Measurements from ENCODE around the gene CAMSAP1. TPM values are rescaled to one million over a fixed set of nuclear protein-coding genes. Genes with fewer than 3 reads are reported as not detected.

CAMSAP1 gene
- polyA plus RNA-seq, 1 donor from 2014 or later, result 58.5 TPM

GRCh38 chr9:135778421-135778820 lies 128.9 kb downstream of the CAMSAP1 start:
- Histone ChIP-seq H3K9ac (ENCODE audit: low read length) (no peak overlapping the region), H3K4me2 (ENCODE audit: low read length) (no peak overlapping the region), H3K27ac (ENCODE audit: low read length) (no peak overlapping the region), H3K9me3 (ENCODE audit: low read length) (no peaks in the 10 kb centered on the region), H3K27me3 (ENCODE audit: insufficient read depth, low read depth, low read length) (no peaks in the 10 kb centered on the region), H3K4me3 (ENCODE audit: low read length) (no peak overlapping the region), H3K9me2 (ENCODE audit: insufficient read depth, low read length) (no peaks in the 10 kb centered on the region), H4K20me1 (ENCODE audit: insufficient read depth) (no peaks in the 10 kb centered on the region), H3K36me3 (ENCODE audit: insufficient read depth, low read length) (no peaks in the 10 kb centered on the region), H3F3A (ENCODE audit: insufficient read depth, low read length, poor library complexity, severe bottlenecking) (no peaks in the 10 kb centered on the region), H2AFZ (ENCODE audit: low read depth, low read length) (no peak overlapping the region), H3K79me2 (replicated peaks; ENCODE audit: insufficient read depth, low read length) (no peaks in the 10 kb centered on the region)
- TF ChIP-seq RAD21 (conservative IDR thresholded peaks at IDR 0.05) (no peak), POLR2AphosphoS5 (IDR thresholded peaks at IDR 0.05) (no peak), REST (IDR thresholded peaks at IDR 0.05; ENCODE audit: borderline replicate concordance) (no peak), SMC3 (conservative IDR thresholded peaks at IDR 0.05; ENCODE audit: poor library complexity) (no peak), EP300 (conservative IDR thresholded peaks at IDR 0.05; ENCODE audit: poor library complexity, severe bottlenecking) (no peak), TAF1 (IDR thresholded peaks at IDR 0.05; ENCODE audit: low read depth) (no peak), MXI1 (conservative IDR thresholded peaks at IDR 0.05; ENCODE audit: poor library complexity, severe bottlenecking) (no peak), EZH2 (IDR thresholded peaks at IDR 0.05; ENCODE audit: borderline replicate concordance, insufficient read depth, low read length, poor library complexity, severe bottlenecking) (no peak)
- TF ChIP-seq, protein P1, sequence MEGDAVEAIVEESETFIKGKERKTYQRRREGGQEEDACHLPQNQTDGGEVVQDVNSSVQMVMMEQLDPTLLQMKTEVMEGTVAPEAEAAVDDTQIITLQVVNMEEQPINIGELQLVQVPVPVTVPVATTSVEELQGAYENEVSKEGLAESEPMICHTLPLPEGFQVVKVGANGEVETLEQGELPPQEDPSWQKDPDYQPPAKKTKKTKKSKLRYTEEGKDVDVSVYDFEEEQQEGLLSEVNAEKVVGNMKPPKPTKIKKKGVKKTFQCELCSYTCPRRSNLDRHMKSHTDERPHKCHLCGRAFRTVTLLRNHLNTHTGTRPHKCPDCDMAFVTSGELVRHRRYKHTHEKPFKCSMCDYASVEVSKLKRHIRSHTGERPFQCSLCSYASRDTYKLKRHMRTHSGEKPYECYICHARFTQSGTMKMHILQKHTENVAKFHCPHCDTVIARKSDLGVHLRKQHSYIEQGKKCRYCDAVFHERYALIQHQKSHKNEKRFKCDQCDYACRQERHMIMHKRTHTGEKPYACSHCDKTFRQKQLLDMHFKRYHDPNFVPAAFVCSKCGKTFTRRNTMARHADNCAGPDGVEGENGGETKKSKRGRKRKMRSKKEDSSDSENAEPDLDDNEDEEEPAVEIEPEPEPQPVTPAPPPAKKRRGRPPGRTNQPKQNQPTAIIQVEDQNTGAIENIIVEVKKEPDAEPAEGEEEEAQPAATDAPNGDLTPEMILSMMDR (IDR thresholded peaks at IDR 0.05; ENCODE audit: poor library complexity, severe bottlenecking), result no peak

DNA sequence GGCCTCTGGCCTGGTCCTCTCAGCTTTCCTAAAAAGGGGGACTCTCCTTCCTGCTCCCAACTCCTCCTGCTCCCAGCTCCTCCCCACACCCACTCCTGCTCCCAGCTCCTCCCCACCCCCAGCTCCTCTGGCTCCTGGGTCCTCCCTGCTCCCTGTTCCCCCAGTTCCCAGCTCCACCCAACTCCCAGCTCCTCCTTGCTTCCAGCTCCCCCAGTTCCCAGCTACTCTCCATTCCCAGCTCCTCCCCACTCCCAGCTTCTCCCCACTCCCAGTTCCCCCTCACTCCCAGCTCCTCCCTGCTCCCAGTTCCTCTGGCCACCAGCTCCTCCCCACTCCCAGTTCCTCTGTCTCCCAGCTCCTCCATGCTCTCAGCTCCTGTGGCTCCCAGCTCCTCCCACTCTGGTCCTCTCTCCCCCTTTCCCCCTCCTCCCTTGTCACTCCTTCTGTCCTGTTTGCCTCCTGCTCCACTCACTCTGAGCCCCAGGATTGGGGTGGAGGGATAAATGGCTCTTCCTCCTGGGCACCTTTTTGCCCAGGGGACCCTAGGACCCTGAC lies 129.6 kb downstream of the CAMSAP1 start:
- no peak for TF ChIP-seq MXI1 (conservative IDR thresholded peaks at IDR 0.05; ENCODE audit: poor library complexity, severe bottlenecking)
- no peak for TF ChIP-seq TAF1 (IDR thresholded peaks at IDR 0.05; ENCODE audit: low read depth)
- TF ChIP-seq SMC3 (conservative IDR thresholded peaks at IDR 0.05; ENCODE audit: poor library complexity), result no peak
- TF ChIP-seq RAD21 (conservative IDR thresholded peaks at IDR 0.05), result no peak
- no peak for TF ChIP-seq POLR2AphosphoS5 (IDR thresholded peaks at IDR 0.05)
- TF ChIP-seq EZH2 (IDR thresholded peaks at IDR 0.05; ENCODE audit: borderline replicate concordance, insufficient read depth, low read length, poor library complexity, severe bottlenecking), result no peak
- no peak for TF ChIP-seq REST (IDR thresholded peaks at IDR 0.05; ENCODE audit: borderline replicate concordance)
- no peak for TF ChIP-seq EP300 (conservative IDR thresholded peaks at IDR 0.05; ENCODE audit: poor library complexity, severe bottlenecking)
- TF ChIP-seq, protein P1 (IDR thresholded peaks at IDR 0.05; ENCODE audit: poor library complexity, severe bottlenecking), result no peak
- Histone ChIP-seq H3K27me3 (ENCODE audit: insufficient read depth, low read depth, low read length) (no peaks in the 10 kb centered on the region), H3K9ac (ENCODE audit: low read length) (no peak overlapping the region)

More for the DNA sequence above, 129.6 kb downstream of the CAMSAP1 start:
- Histone ChIP-seq H3F3A (ENCODE audit: insufficient read depth, low read length, poor library complexity, severe bottlenecking) (no peaks in the 10 kb centered on the region), H3K27ac (ENCODE audit: low read length) (no peak overlapping the region), H3K9me2 (ENCODE audit: insufficient read depth, low read length) (no peaks in the 10 kb centered on the region), H2AFZ (ENCODE audit: low read depth, low read length) (no peak overlapping the region), H3K4me2 (ENCODE audit: low read length) (no peak overlapping the region), H3K79me2 (replicated peaks; ENCODE audit: insufficient read depth, low read length) (no peaks in the 10 kb centered on the region), H4K20me1 (ENCODE audit: insufficient read depth) (no peaks in the 10 kb centered on the region), H3K4me3 (ENCODE audit: low read length) (no peak overlapping the region), H3K9me3 (ENCODE audit: low read length) (no peaks in the 10 kb centered on the region), H3K36me3 (ENCODE audit: insufficient read depth, low read length) (no peaks in the 10 kb centered on the region)

Data from neural cell (in vitro differentiated cells).